ENCODE data around the gene FBLN1.
"Not testable (repeated sequence)": the region's sequence is repeated elsewhere in the genome, so short reads cannot be mapped to it uniquely, and the experiment has no call there.

The FBLN1 gene

GRCh38 chr22:45528046-45528445 lies 25.4 kb downstream of the FBLN1 start:
- DNase-seq = no peak

DNA sequence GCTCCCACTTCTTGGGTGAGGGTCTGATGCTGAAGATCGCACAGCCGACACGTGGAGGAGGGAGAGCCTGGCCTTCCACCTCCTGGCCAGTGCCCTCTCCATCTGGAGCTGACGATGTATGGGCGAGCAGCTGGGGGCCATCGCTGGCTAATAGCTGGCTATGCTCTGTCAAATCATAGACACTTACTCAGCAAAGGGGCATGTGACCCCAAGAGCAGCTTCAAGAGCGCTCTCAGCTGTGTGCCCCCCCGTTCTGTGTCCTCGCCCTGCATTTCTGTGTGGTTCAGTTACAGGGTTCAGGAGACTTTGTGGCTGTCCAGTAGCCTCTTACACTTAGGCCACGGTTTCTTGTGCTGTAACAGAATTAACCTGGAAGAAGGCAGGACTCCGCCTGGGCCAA lies 26.4 kb downstream of the FBLN1 start:
- DNase-seq = no peak

DNA sequence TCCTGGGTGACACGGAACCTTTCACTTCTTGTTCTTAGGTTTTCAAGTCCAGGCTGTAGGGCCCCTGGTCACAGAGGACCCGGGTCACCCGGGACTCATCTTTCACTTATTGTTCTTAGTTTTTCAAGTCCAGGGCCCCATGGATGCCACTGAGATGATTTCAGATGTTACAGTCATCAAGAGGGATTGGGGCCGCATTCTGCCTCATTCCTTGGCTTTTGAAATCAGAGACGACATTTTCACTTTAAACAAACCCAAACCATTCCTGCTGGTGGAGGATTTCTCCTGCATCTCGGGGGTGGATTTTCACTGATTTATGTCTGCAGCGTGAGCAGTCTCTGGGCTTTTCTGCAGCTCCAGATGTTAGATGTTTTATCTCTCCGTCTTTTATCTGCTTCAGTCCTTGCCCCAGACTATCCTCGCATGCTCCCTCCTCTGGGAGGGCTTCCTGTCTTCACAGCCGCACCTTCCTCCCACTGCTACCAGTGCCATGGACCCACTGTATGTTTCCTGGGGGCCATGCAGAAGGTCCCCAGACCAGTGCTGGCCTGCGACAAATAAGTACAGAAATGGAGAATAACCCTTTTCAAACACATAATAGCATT lies 27.4 kb downstream of the FBLN1 start:
- DNase-seq = no peak

- no peak for DNase-seq
Measured at GRCh38 chr22:45531441-45532234, 29.0 kb downstream of the FBLN1 start.

GRCh38 chr22:45532235-45532631 lies 29.6 kb downstream of the FBLN1 start:
- no peak for DNase-seq

DNA sequence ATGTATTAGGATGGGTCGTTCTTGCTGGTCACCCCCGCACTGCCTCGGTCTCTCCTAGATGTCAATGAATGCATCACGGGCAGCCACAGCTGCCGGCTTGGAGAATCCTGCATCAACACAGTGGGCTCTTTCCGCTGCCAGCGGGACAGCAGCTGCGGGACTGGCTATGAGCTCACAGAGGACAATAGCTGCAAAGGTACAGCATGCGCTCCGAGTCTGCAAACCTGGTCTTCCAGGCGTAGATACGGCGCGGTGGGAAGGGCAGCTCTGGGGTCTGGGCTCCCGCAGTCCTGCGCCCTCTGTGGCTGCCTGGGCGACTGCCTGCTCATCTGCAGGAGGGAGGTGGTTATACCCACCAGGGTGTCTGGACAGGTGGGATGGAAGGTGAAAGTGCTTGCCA lies 31.0 kb downstream of the FBLN1 start:
- no peak for DNase-seq

DNA sequence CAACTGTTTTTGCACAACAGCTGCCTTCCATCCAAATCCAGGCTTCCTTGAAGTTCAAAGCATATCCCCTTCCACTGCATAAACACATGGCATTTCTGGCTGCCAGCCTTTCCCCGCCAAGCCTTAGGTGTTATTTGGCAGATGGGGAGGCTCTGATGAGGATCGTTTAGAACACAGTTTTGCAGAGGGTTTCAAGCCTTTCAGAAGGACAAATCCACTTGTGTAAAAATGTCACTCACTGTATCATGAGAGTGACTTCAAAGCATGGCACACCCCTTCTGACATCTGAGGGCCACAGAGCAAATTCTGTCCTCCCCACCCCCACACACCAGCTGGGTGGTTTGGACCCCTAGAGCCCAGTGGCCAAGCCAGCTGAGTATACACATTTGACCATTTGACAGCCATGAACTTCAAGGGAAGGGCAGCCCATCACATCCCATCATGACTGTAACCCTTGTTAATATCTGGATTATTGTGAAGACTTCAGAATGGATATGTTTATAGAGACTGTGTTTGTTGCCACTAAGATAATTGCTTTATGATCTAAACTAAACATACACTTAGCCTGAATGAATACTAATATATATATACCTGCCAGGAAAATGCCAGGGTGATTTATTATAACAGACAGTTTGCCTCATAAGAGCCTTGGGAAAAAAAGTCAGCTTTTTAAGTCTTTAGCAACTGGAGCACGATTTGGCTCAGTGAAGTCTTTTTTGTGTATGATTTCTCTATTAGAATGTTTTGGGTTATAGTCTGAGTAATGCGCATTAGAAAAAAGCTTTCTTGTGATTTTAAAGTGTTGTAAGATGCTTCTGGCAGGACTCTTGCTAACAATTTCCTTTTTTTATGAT lies 31.9 kb downstream of the FBLN1 start:
- peak in 1 of 14 donors; percentile 53 for DNase-seq

DNA sequence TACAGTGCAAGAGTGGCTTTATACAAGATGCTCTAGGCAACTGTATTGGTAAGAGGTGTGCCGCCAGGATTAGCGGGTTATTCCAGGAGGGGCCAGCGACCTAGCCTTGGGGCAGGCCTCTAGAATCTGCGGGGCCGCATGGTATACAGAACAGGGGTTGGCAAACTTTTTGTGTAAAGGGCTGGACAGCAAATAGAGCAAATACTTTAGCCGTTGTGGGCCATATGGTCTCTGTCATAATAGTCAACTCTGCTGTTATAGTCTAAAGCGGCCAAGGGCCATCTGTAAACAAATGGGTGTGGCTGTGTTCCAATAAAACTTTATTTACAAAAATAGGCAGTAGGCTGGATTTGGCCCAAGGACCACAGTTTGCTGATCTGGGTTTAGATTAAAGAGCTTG lies 32.6 kb downstream of the FBLN1 start:
- no peak for DNase-seq

GRCh38 chr22:45535835-45536234 lies 33.2 kb downstream of the FBLN1 start:
- not testable (repeated sequence) for DNase-seq

GRCh38 chr22:45537734-45538181 lies 35.1 kb downstream of the FBLN1 start:
- peak in 12 of 14 donors; percentile 24 to 88 (median 75) for DNase-seq

DNA sequence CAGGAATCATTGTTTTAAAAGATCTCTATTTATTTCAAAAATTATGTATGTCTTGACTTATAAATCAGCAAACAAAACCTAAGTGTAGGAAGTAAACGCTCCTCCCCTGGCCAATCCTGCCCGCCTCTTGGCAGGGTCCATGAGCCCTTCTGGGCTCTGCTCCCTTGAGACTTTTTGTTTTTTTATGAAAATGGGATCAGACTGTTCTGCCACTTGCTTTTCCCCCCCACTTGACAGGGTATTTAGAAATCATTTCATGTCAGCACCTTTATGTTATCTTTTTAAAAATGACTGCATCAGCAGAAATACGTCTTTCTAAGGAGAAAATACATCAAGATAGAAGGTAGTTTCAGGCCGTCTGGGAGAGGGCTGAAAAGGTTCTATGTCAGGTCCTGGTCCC lies 35.6 kb downstream of the FBLN1 start:
- peak in 2 of 14 donors; percentile 60 to 69 for DNase-seq

- no peak for DNase-seq
Measured at GRCh38 chr22:45540122-45540521, 37.4 kb downstream of the FBLN1 start.

DNA sequence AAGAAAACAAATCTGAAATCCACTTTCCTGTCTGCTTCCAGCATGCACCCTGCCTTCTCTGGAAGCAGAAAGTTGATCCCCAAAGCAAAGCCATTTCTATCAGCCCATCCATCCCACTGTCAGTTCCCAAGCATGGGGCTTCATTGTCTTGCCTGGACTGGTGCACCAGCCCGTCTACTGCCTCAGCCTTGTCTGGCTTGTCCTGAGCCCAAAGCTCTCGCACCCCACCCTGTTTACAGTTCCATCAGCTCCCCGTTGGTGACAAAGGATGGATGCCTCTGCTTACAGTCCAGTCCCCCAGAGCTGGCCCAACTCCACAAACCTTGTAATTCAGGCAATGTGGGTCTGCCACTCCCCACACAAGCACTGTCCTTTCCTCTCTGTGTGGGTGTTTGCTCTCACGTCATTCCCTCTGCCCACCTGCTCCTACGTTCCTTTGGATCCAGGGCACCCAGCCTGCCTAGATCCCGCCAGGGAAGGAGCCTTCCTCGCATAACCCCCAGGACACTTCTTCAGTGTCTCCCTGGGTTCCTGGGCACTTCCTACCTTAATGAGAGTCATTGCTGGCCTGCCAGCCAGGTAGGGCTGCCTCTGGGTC lies 38.8 kb downstream of the FBLN1 start:
- DNase-seq = no peak

GRCh38 chr22:45542001-45542520 lies 39.4 kb downstream of the FBLN1 start:
- no peak for DNase-seq

- DNase-seq = not testable (repeated sequence)
Measured at GRCh38 chr22:45542736-45543135, 40.1 kb downstream of the FBLN1 start.

DNA sequence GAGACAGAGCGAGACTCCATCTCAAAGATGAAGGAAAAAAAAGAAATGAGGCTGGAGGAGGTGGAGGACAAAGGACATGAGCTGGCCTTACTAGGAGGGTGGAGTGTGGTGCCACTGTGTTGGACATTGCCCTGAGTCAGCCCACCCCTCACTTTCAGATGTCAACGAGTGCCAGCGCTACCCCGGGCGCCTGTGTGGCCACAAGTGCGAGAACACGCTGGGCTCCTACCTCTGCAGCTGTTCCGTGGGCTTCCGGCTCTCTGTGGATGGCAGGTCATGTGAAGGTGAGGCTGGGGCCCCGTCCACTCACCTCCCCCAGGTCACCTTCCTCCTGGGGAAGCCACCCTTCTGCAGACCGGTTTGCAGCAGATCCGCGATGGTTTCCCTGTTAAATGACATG lies 40.6 kb downstream of the FBLN1 start:
- no peak for DNase-seq

GRCh38 chr22:45544588-45545170 lies 42.0 kb downstream of the FBLN1 start:
- no peak for DNase-seq

GRCh38 chr22:45546333-45547015 lies 43.8 kb downstream of the FBLN1 start:
- no peak for DNase-seq

DNA sequence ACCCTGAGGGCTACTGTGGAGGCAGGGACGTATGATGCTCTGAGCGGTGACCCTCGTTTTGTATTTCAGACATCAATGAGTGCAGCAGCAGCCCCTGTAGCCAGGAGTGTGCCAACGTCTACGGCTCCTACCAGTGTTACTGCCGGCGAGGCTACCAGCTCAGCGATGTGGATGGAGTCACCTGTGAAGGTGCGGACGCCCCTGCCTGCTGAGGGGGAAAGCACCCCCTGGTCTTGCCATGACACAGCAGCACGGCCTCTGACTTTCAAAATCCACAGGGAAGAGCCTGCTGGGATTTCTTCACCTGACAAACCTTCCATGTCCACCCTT lies 44.3 kb downstream of the FBLN1 start:
- DNase-seq = no peak

- no peak for DNase-seq
Measured at GRCh38 chr22:45547731-45548130, 45.0 kb downstream of the FBLN1 start.

GRCh38 chr22:45548247-45548840 lies 45.7 kb downstream of the FBLN1 start:
- DNase-seq = no peak

Measured in C1 segment of cervical spinal cord (tissue), 14 donors.